HG02588 (cell line): ENCODE results near the gene GLTP.
"Not testable (repeated sequence)": the region's sequence is repeated elsewhere in the genome, so short reads cannot be mapped to it uniquely, and the experiment has no call there.

Experiments used
- ATAC-seq: cut with Tn5 transposase; IDR thresholded peaks from one replicate; pipeline ENCODE4 v1.9.1; 2021; ENCODE audit warnings: mild to moderate bottlenecking, moderate library complexity; ENCODE audit not compliant: unreplicated experiment

GLTP gene

GRCh38 chr12:109878749-109879148 lies 1.6 kb downstream of the GLTP start:
- ATAC-seq: no peak

DNA sequence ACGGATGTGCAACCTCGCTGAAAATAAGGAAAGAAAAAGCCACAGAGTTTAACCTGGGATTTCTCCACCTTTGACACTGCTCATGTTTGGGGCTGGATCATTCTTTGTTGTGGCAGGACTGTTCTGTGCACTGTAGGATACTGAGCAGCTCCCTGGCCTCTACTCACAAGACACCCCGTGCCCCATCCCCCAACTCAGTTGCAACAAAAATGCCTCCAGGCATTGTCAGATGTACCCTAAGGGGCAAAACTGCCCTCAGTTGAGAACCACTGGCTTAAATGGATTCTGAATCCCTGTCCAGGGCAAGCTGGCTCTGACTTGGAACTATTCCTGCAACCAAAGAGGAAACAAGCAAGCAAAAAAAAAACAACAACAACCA lies 2.1 kb downstream of the GLTP start:
- no peak for ATAC-seq

DNA sequence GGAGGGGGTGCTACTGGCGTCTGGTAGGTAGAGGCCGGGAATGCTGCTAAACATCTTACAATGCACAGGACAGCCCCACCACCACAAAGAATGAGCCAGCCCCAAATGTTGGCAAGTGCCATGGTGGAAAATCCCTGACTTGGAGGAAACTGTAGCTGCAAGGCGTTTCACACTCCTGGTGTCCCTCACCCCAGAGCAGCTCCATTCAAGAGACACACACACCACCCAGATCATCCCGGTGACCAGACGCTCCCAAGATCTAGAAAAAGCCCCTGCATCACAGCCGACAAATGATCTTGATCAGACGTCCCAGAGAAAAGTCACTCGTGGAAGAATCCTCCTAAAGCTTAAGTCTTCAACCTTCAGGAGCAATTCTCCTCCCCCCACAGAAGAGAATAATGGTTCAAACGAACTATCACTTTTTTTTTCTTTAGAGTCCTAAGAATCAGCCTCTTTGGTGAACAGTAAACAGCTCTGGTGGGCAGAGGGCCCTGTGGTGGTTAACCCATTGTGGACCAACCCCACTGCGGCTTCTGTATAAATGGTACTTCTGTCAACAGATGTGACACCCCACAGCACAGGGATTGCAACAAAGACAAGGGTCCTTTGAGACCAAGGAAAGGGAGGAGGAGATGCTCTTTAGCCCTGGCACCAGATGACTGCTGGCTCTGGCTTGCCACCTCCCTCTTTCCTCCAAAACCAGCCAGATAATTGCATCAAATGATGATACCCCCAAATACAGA lies 2.7 kb downstream of the GLTP start:
- ATAC-seq: no peak

DNA sequence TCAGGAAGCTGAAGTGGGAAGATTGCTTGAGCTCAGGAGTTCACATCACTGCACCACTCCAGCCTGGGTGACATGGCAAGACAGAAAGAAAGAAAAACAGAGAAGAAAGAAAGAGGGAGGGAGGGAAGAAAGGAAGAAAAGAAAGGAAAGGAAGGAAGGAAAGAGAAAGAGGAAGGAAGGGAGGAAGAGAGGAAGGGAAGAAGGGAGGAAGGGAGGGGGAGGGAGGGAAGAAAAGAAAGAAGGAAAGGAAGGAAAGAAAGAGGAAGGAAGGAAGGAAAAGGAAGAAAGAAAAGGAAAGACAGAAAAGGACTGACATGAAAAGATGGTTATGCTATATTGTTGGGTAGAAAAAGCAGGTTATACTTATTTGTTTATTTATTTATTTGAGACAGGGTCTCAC lies 3.9 kb downstream of the GLTP start:
- ATAC-seq: no peak

DNA sequence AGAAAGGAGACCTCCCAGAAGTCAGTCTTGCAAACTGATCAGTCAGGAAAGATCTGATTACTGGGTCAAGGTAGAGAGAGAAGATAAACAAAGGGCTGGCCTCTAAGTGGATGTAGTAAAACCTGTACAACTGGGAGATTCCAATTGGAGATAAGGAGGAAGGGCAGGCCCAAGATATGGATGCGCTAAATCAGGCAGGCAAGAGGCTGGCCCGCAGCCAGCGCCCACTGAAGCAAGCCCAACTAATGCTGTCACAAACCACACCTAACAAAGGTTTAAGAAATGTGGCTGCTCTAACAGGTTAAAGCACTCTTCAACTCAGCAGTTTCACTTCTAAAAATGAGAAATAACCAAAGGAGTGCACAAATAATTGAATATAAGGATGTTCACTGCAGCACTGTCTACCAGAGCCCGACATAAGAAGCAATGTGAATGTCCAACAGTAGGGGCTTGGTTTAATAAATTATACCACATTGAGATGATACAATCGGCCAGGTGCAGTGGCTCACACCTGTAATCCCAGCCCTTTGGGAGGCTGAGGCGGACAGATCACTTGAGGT lies 4.7 kb downstream of the GLTP start:
- no peak for ATAC-seq

- no peak for ATAC-seq
Measured at GRCh38 chr12:109873653-109874052, 6.7 kb downstream of the GLTP start.

- ATAC-seq: no peak
Measured at GRCh38 chr12:109871668-109872314, 8.6 kb downstream of the GLTP start.

DNA sequence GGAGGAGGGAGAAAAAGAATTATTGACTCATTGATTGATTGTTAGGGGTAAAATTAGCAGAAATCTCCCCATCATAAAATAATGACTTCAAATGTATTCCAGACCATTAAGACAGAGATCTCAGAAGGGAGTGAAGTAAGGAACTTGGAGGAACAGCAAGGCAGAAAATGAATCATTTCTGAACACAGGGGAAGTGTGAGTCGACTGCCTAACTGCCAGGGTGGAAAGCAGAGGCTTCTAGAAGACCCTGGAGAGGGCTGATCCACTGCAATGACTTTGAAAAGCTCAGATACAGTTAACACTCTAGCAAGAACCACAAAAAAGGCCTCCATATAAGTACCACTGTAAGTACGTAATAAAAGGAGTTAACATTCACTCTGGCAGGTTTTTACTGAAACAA lies 9.7 kb downstream of the GLTP start:
- ATAC-seq: no peak

GRCh38 chr12:109868182-109869051 lies 11.9 kb downstream of the GLTP start:
- no peak for ATAC-seq

DNA sequence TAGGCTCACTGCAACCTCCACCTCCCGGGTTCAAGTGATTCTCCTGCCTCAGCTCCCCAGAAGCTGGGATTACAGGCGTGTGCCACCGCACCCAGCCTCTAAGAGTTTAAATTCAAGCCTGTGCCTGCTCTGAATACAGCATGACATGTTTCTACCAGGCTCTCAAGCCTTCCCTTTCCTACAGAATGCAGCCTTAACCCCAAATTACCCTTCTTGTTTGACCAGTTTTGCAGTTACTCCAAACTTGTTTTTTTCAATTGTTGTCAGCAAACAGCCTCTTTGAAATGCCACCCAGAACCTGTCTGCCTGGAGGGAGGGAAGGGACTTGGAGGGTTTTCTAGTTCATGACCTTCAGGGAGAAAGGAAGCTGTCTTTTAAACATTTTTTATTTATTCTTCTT lies 15.4 kb downstream of the GLTP start:
- ATAC-seq: no peak

DNA sequence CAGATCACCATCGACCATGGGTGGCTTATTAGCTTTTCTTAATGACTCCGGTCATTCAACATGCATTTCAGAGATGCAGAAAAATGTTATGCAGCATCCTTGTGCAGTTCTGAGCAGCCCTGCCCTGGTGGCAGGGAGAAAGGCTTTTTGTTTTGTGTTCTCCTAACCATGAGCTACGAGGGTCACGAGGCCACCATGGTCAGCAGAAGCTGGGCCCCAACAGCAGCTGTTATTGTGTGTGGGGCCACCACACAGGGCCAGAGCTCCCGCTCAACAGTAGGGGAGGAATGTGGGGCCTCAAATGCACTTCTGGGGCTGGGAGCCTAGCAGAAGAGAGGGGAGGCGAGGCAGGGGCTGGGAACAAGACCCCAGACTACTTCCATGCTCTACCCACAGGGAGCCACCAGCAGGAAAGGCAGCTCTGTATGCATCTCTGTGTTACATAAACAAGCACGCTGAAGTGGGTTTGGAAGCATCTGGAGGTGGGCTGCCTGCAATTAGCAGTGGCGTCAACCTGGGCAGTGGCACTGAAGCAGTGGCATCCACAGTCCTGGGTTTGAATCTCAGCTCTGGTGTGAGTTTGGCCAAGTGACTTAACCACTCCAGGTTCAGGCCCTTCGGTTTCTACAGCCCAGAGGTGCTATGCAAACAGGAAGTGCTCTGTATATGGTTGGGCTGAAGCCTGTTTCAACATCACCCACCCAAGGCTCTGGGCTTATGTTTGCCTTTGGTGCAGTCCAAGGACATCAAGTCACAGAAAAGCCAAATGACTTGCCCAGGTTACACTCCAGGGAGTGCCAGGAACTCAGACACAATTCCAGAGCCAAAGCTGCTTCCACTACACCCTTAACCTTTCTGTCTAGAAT lies 16.3 kb downstream of the GLTP start:
- no peak for ATAC-seq

DNA sequence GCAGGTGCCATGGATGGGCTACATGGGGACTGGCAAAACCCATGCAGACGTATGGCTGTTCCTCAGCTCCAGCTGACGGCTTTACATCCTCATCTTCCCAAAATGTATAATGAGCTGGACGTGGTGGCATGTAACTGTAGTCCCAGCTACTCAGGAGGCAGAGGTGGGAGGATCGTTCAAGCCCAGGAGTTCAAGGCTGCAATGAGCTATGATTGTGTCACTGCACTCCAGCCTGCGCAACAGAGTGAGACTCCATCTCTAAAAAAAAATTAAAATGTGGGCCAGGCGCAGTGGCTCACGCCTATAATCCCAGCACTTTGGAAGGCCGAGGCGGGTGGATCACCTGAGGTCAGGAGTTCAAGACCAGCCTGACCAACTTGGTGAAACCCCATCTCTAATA lies 17.9 kb downstream of the GLTP start:
- ATAC-seq: not testable (repeated sequence)

DNA sequence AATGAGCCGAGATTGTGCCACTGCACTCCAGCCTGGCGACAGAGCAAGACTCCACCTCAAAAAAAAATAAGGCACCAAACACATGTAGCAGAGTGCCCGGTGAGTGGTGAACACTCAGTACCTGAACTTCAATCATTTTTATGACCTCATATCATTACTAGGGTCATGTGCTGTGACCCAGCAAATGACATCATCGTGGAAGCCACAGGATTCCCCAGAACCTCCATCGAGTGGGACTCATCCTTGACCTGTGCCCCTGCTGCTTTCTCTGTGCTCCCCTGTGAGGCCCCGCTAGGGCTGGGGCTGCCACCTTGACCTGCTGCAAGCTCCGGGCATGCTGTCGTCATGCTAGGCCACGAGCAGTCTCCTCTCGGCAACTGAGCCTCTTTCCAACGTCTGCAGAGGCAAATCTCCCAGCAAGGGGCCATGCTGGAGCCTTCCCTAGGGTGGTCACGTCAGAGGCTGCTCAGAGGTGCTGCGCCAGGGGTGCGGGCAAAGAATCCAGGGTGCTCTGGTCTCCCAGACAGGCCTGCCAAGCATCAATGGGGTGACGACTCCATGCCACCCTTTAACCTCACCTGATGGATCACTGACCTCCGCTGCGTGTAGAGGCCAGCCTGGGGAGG lies 18.5 kb downstream of the GLTP start:
- ATAC-seq: no peak

DNA sequence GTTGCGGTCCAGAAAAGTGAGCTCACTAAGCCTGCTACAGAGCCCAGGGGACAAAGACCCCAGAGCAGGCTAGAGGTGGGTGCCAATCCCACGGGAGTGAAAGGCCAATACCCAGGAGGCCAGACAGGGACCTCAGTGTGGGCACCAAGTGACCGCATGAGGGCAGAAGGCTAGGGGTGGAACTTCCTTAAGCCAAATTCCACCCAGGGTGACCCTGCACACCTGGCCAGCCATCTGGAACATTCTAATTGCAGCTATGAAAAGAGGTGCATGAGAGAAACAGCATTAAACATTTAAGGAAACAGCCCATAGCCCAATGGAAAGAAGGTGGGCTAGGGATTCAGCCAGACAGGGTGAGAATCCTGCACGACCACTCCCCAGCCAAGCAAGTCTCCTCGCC lies 19.4 kb downstream of the GLTP start:
- no peak for ATAC-seq

DNA sequence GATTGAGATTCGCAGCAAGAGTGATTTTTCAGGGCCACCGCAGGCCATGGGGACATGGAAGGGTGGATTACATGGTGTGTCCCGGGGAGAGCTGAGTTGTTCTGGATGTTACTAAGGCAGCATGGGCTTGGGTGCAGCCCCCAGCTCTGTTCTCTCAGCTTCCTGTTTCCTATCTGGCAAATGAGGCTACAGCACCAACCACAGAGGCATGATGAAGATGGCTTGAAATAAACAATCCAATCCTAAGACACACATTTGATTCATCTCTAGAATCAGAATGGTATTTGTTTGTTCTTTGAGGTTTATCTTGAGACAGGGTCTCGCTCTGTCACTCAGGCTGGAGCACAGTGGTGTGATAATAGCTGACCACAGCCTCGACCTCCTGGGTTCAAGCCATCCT lies 21.6 kb downstream of the GLTP start:
- no peak for ATAC-seq

- ATAC-seq: no peak
Measured at GRCh38 chr12:109857715-109858114, 22.6 kb downstream of the GLTP start.

DNA sequence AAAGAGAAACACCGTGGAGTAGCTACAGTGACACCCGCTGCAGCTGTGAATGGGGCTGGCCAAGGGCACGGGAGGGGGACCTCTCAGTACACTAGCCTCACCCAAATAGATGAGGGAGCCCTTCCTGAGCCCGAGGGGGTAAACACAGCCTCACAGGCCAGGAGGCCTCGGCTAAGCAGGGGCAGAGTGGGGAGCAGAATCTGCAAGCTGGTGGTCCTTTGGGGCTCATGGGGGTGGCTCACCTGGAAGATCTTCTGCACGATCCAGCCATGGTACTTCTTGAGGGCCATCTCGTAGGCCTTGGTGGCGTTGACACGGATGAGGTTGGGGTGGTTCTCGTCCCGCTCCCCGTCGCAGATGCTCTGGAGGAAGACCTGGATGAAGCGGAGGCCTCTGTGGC lies 25.0 kb downstream of the GLTP start:
- no peak for ATAC-seq

DNA sequence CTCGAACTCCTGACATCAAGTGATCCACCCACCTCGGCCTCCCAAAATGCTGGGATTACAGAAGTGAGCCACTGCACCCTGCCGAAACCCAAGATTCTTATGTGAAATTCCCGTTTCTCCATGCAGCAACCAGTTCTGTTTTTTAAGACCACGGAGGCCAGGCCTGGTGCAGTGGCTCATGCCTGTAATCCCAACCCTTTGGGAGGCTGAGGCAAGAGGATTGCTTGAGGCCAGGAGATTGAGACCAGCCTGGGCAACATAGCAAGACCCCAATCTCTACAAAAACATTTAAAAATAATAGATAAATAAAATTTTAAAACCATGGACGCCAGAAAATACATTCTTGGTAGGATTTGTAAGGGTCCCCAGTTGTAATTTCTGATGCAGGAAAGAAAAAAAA lies 29.8 kb downstream of the GLTP start:
- ATAC-seq: not testable (repeated sequence)

GRCh38 chr12:109847142-109847735 lies 33.1 kb downstream of the GLTP start:
- ATAC-seq: no peak

DNA sequence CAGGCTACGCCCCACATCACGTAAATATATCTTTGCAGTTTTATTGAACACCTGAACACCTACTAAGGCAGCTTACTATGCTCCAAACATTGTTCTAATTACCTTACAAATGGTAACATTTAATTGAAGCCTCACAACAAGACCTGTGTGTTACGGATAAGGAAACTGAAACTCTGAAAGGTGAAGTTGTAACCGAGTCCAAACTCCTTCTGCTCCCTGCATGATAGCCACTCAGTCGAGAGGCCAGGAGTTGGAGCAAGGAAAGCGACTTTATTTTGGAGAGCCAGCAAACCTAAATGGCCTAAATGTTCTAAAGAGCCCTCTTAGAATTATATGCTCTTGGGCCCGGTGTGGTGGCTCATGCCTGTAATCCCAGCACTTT lies 34.5 kb downstream of the GLTP start:
- ATAC-seq: no peak
